ENCODE data around the gene ACADS.

Gene ACADS

GRCh38 chr12:120751389-120751788 is 25.8 kb downstream of the ACADS start:
- no peak for ATAC-seq
- TF ChIP-seq BACH2 (CRISPR knock-in tag; IDR thresholded peaks at IDR 0.05; ENCODE audit: borderline replicate concordance) (no peak), ZC3H10 (CRISPR knock-in tag; IDR thresholded peaks at IDR 0.05) (no peak), CREB5 (CRISPR knock-in tag; IDR thresholded peaks at IDR 0.05; ENCODE audit: low read depth) (no peak), SNAI2 (CRISPR knock-in tag; IDR thresholded peaks at IDR 0.05) (no peak), ARNTL (CRISPR knock-in tag; IDR thresholded peaks at IDR 0.05; ENCODE audit: borderline replicate concordance, low read depth) (no peak), TOX (CRISPR knock-in tag; IDR thresholded peaks at IDR 0.05; ENCODE audit: borderline replicate concordance) (no peak), ZNF8 (CRISPR knock-in tag; IDR thresholded peaks at IDR 0.05) (no peak), ESRRG (CRISPR knock-in tag; IDR thresholded peaks at IDR 0.05) (no peak)

DNA sequence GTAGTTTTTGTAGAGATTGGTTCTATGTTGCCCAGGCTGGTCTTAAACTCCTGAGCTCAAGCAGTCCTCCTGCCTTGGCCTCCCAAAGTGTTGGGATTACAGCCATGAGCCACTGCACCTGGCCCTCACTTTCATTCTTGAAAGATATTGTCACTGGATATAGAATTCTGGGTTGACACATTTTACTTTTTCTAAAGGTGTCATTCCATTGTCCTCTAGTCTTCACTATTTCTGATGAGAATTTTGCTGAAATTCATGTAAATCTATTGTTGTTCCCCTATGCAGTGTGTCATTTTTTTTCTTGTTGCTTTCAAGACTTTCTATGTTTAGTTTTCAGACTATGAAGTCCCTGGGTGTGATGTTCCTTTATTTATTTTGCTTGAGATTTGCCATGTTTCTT is 29.2 kb downstream of the ACADS start:
- ATAC-seq: no peak
- no peak for TF ChIP-seq ZFP3 (CRISPR knock-in tag; IDR thresholded peaks at IDR 0.05)
- no peak for TF ChIP-seq TCF4 (CRISPR knock-in tag; IDR thresholded peaks at IDR 0.05; ENCODE audit: borderline replicate concordance)
- no peak for TF ChIP-seq ZNF565 (CRISPR knock-in tag; conservative IDR thresholded peaks at IDR 0.05; ENCODE audit: low read depth)
- no peak for TF ChIP-seq RARB (CRISPR knock-in tag; IDR thresholded peaks at IDR 0.05)
- TF ChIP-seq ZC3H10 (CRISPR knock-in tag; IDR thresholded peaks at IDR 0.05): no peak
- no peak for TF ChIP-seq OSR1 (CRISPR knock-in tag; IDR thresholded peaks at IDR 0.05)

DNA sequence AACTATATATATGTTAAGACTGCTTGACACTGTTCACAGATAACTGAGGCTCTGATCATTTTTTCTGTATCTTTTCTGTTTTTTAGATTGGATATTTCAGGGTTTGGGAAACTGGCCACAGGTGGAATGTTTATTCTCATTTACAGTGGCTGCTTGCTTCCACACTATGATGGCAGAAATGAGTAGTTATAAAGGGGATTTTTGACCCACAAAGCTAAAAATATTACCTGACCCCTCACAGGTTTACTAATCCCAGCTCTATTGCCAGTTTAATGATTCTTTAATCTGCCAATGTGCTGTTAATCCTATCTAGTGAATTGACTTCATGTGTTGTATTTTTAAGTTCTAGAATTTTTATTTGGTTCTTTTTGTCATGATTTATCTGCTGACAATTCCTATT is 29.6 kb downstream of the ACADS start:
- no peak for TF ChIP-seq ESRRG (CRISPR knock-in tag; IDR thresholded peaks at IDR 0.05)
- no peak for ATAC-seq

DNA sequence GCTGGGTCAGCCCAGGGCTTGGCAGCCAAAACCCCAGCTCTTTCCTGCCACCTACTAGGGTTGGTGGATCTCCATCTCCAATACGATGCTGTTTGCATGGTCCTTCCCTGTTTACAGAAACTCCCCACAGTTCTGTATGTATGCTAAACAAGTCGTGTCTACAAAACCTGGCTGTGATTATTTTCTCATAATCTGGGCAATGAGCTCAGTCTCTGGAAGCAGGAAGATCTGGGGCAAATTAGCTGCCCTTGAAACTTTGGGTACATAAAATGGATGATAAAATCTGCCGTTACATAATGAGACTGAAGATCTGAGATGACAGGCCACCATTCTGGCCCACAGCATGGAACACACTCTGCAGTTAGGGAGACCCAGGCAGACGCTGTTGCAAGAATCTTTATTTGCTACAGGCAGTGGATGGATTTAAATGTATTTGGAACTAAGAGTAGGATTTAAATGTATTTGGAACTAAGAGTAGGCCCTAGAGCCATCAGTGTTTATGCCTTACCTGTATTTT is 31.7 kb downstream of the ACADS start:
- no peak for TF ChIP-seq OSR1 (CRISPR knock-in tag; IDR thresholded peaks at IDR 0.05)
- 0 out of 2 replicates have a peak, but pooled peaks have one; percentile 14 for TF ChIP-seq TCF4 (CRISPR knock-in tag; IDR thresholded peaks at IDR 0.05; ENCODE audit: borderline replicate concordance)
- ATAC-seq: peak; percentile 19; the same call in 1 of the 3 replicates

DNA sequence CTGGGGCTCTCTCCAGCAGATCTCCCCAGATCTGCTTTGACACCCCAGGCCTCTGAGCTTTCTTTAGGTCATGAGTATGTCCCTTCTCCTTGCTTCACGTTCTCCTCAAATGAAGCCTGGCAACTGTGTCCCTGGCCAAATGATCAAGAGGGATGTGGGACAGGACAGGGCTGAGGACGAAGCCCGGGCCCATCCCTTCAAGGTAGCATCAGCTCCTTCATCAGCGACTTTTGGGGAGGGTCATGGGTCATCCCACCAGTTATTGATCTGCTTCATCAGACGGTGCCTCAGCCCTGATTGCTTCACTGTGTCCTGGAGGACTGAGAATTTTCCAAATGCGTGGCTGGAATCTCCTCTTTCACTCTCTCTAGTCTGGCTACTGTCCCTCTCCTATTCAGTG is 32.3 kb downstream of the ACADS start:
- ATAC-seq: no peak
- TF ChIP-seq SNAI2 (CRISPR knock-in tag; IDR thresholded peaks at IDR 0.05): no peak
- TF ChIP-seq, protein P1, sequence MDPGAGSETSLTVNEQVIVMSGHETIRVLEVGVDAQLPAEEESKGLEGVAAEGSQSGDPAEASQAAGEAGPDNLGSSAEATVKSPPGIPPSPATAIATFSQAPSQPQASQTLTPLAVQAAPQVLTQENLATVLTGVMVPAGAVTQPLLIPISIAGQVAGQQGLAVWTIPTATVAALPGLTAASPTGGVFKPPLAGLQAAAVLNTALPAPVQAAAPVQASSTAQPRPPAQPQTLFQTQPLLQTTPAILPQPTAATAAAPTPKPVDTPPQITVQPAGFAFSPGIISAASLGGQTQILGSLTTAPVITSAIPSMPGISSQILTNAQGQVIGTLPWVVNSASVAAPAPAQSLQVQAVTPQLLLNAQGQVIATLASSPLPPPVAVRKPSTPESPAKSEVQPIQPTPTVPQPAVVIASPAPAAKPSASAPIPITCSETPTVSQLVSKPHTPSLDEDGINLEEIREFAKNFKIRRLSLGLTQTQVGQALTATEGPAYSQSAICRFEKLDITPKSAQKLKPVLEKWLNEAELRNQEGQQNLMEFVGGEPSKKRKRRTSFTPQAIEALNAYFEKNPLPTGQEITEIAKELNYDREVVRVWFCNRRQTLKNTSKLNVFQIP (CRISPR knock-in tag; IDR thresholded peaks at IDR 0.05; ENCODE audit: borderline replicate concordance, low read depth): no peak
- TF ChIP-seq ARNTL (CRISPR knock-in tag; IDR thresholded peaks at IDR 0.05; ENCODE audit: borderline replicate concordance, low read depth): no peak
- no peak for TF ChIP-seq BACH2 (CRISPR knock-in tag; IDR thresholded peaks at IDR 0.05; ENCODE audit: borderline replicate concordance)
- no peak for TF ChIP-seq CSDC2 (CRISPR knock-in tag; IDR thresholded peaks at IDR 0.05)
- no peak for TF ChIP-seq TCF4 (CRISPR knock-in tag; IDR thresholded peaks at IDR 0.05; ENCODE audit: borderline replicate concordance)
- no peak for TF ChIP-seq ISL1 (CRISPR knock-in tag; IDR thresholded peaks at IDR 0.05)
- TF ChIP-seq ZNF8 (CRISPR knock-in tag; IDR thresholded peaks at IDR 0.05): no peak
- TF ChIP-seq, protein P2, sequence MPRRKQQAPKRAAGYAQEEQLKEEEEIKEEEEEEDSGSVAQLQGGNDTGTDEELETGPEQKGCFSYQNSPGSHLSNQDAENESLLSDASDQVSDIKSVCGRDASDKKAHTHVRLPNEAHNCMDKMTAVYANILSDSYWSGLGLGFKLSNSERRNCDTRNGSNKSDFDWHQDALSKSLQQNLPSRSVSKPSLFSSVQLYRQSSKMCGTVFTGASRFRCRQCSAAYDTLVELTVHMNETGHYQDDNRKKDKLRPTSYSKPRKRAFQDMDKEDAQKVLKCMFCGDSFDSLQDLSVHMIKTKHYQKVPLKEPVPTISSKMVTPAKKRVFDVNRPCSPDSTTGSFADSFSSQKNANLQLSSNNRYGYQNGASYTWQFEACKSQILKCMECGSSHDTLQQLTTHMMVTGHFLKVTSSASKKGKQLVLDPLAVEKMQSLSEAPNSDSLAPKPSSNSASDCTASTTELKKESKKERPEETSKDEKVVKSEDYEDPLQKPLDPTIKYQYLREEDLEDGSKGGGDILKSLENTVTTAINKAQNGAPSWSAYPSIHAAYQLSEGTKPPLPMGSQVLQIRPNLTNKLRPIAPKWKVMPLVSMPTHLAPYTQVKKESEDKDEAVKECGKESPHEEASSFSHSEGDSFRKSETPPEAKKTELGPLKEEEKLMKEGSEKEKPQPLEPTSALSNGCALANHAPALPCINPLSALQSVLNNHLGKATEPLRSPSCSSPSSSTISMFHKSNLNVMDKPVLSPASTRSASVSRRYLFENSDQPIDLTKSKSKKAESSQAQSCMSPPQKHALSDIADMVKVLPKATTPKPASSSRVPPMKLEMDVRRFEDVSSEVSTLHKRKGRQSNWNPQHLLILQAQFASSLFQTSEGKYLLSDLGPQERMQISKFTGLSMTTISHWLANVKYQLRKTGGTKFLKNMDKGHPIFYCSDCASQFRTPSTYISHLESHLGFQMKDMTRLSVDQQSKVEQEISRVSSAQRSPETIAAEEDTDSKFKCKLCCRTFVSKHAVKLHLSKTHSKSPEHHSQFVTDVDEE (CRISPR knock-in tag; IDR thresholded peaks at IDR 0.05): no peak
- no peak for TF ChIP-seq CREB5 (CRISPR knock-in tag; IDR thresholded peaks at IDR 0.05; ENCODE audit: low read depth)
- TF ChIP-seq PPARA (CRISPR knock-in tag; IDR thresholded peaks at IDR 0.05; ENCODE audit: borderline replicate concordance): no peak
- TF ChIP-seq, protein P3, sequence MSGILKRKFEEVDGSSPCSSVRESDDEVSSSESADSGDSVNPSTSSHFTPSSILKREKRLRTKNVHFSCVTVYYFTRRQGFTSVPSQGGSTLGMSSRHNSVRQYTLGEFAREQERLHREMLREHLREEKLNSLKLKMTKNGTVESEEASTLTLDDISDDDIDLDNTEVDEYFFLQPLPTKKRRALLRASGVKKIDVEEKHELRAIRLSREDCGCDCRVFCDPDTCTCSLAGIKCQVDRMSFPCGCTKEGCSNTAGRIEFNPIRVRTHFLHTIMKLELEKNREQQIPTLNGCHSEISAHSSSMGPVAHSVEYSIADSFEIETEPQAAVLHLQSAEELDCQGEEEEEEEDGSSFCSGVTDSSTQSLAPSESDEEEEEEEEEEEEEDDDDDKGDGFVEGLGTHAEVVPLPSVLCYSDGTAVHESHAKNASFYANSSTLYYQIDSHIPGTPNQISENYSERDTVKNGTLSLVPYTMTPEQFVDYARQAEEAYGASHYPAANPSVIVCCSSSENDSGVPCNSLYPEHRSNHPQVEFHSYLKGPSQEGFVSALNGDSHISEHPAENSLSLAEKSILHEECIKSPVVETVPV (CRISPR knock-in tag; IDR thresholded peaks at IDR 0.05): no peak
- no peak for TF ChIP-seq TOX (CRISPR knock-in tag; IDR thresholded peaks at IDR 0.05; ENCODE audit: borderline replicate concordance)
- no peak for TF ChIP-seq RARB (CRISPR knock-in tag; IDR thresholded peaks at IDR 0.05)
- TF ChIP-seq OSR1 (CRISPR knock-in tag; IDR thresholded peaks at IDR 0.05): no peak
- no peak for TF ChIP-seq ZFP30 (CRISPR knock-in tag; IDR thresholded peaks at IDR 0.05)
- TF ChIP-seq GLIS3 (CRISPR knock-in tag; IDR thresholded peaks at IDR 0.05): no peak

Measured in SK-N-SH treated with all-trans-retinoic acid at 6 μM for 48 hours (cell line).